HepG2 (cell line): ENCODE measurements around the gene AFF1. TPM values are rescaled to one million over a fixed set of nuclear protein-coding genes. Genes with fewer than 3 reads are reported as not detected.

Experiments
- ATAC-seq: fragments of 200-7000 bp; cut with Tn5 transposase; 3 replicates; pipeline ENCODE4 v1.9.1; 2020; ENCODE audit warnings: mild to moderate bottlenecking, moderate library complexity
- BruUV-seq: library from RNA; stranded (reverse); fragments of 400-500 nt; replicated peaks from 2 replicates; lab custom pipeline; 2021; lab: Mats Ljungman, UMichigan
- CTCF ChIA-PET: fragments of 300-600 bp; formaldehyde crosslinking; extraction: SDS; loops from one replicate; lab custom pipeline; 2021; ENCODE audit warnings: low total read pairs, inconsistent platforms, low intra/inter-chr PET ratio; lab: Yijun Ruan, JAX
- POLR2A ChIA-PET: fragments of 350-600 bp; sonication (Branson Sonifier 250); formaldehyde crosslinking; loops from one replicate; lab custom pipeline; 2020; ENCODE audit warnings: antibody characterized with exemption, inconsistent platforms; lab: Yijun Ruan, JAX
- DNase-seq: peaks from one replicate; pipeline ENCODE4 v3.0.0-alpha.2; 2015; ENCODE audit warnings: low spot score
- FAIRE-seq: peaks from 3 replicates; lab custom pipeline; 2011; peaks lifted over from hg19 to GRCh38; lab: Jason Lieb, UNC
- H2AFZ ChIP-seq: one replicate; pipeline ENCODE4 v1.6.1; 2011; ENCODE audit warnings: low read length, inconsistent platforms
- H3K27ac ChIP-seq: fragments of 300-600 bp; 3 replicates; pipeline ENCODE4 v1.8.0; 2011; ENCODE audit warnings: mixed run types, mild to moderate bottlenecking, mixed read lengths, low read length, inconsistent platforms; ENCODE audit not compliant: insufficient read depth; ENCODE audit errors: extremely low read length
- H3K27me3 ChIP-seq, 2 experiments: fragments of 200-600 bp in 1 of 2; 2 replicates in 1 of 2; 3 replicates in 1 of 2; pipeline versions ENCODE4 v1.6.0 to v1.8.0; 2011; ENCODE audit warnings: low read length in 2 of 2, mild to moderate bottlenecking in 2 of 2, moderate library complexity in 2 of 2, inconsistent platforms in 1 of 2; ENCODE audit not compliant: insufficient read depth in 2 of 2, control insufficient read depth in 1 of 2
- H3K36me3 ChIP-seq, 2 experiments: fragments of 200-600 bp in 1 of 2; replicated peaks in 1 of 2; 2 replicates in 1 of 2; 3 replicates in 1 of 2; pipeline versions ENCODE4 v1.5.1 to v1.8.0; 2011; ENCODE audit warnings: low read length in 2 of 2, inconsistent platforms in 1 of 2; ENCODE audit not compliant: insufficient read depth in 2 of 2, control insufficient read depth in 1 of 2
- H3K4me1 ChIP-seq: 2 replicates; pipeline ENCODE4 v1.5.1; 2012; ENCODE audit warnings: low read length, inconsistent platforms; ENCODE audit not compliant: insufficient read depth
- H3K4me2 ChIP-seq: 2 replicates; pipeline ENCODE4 v1.6.0; 2011; ENCODE audit warnings: low read depth, low read length, inconsistent platforms
- H3K4me3 ChIP-seq, 3 experiments: fragments of 200-600 bp in 1 of 3; sonication (generic), shearing (Covaris generic) in 1 of 3; replicated peaks in 1 of 3; 2 replicates each; pipeline ENCODE4 v1.5.1; 2011 to 2016; ENCODE audit warnings: low read length in 3 of 3, inconsistent platforms in 2 of 3, low read depth in 2 of 3, mild to moderate bottlenecking in 2 of 3, control low read depth in 1 of 3, mixed read lengths in 1 of 3; ENCODE audit not compliant: insufficient read depth in 1 of 3
- H3K79me2 ChIP-seq: one replicate; pipeline ENCODE4 v1.6.1; 2011; ENCODE audit warnings: low read length, inconsistent platforms; ENCODE audit not compliant: insufficient read depth
- H3K9ac ChIP-seq: 2 replicates; pipeline ENCODE4 v1.6.0; 2011; ENCODE audit warnings: mild to moderate bottlenecking, low read depth, low read length, inconsistent platforms; ENCODE audit not compliant: insufficient read depth
- H3K9me3 ChIP-seq: 2 replicates; pipeline ENCODE4 v1.5.1; 2012; ENCODE audit warnings: mild to moderate bottlenecking, low read length
- H4K20me1 ChIP-seq: 2 replicates; pipeline ENCODE4 v1.6.0; 2011; ENCODE audit warnings: inconsistent platforms, mild to moderate bottlenecking, low read length, moderate library complexity; ENCODE audit not compliant: insufficient read depth
- ATF3 ChIP-seq: sonication (generic); formaldehyde crosslinking; IDR thresholded peaks from 2 replicates; pipeline ENCODE4 v1.4.0; 2020; ENCODE audit warnings: missing genetic modification reagents
- CREB1 ChIP-seq, 2 experiments: fragments of 450-650 bp in 1 of 2; IDR thresholded peaks; 2 replicates each; pipeline ENCODE4 v1.6.1; 2016 to 2017; ENCODE audit warnings: control low read depth in 1 of 2, mild to moderate bottlenecking in 1 of 2, missing compliant biosample characterization in 1 of 2, missing genetic modification characterization in 1 of 2
- CSRNP2 ChIP-seq: sonication (generic); formaldehyde crosslinking; conservative IDR thresholded peaks from 2 replicates; pipeline ENCODE4 v1.8.0; 2022; ENCODE audit warnings: low read depth, missing genetic modification reagents
- ERF ChIP-seq: IDR thresholded peaks from 2 replicates; pipeline ENCODE4 v1.6.1; 2018; ENCODE audit warnings: missing biosample characterization, missing genetic modification reagents
- EZH2 ChIP-seq: conservative IDR thresholded peaks from 2 replicates; pipeline ENCODE4 v1.6.1; 2012; ENCODE audit warnings: mild to moderate bottlenecking, low read depth, low read length, moderate library complexity
- PCBP2 ChIP-seq: fragments of 200-400 bp; formaldehyde crosslinking; optimal IDR thresholded peaks from 2 replicates; pipeline ENCODE3; 2018; ENCODE audit warnings: low read length, low read depth; ENCODE audit not compliant: poor library complexity, severe bottlenecking
- STAG1 ChIP-seq: sonication (generic); formaldehyde crosslinking; IDR thresholded peaks from 2 replicates; pipeline ENCODE4 v1.4.0; 2020; ENCODE audit warnings: missing genetic modification reagents
- TAF15 ChIP-seq: fragments of 200-400 bp; formaldehyde crosslinking; IDR thresholded peaks from one replicate; pipeline ENCODE4 v1.6.1; 2018; ENCODE audit warnings: mild to moderate bottlenecking, low read depth, low read length; ENCODE audit not compliant: poor library complexity, severe bottlenecking
- TCF12 ChIP-seq, 2 experiments: fragments of 450-650 bp in 1 of 2; sonication (generic) in 1 of 2; formaldehyde crosslinking in 1 of 2; IDR thresholded peaks; 2 replicates each; pipeline versions ENCODE4 v1.6.1 to v1.8.0; 2017 to 2022; ENCODE audit warnings: antibody characterized with exemption in 1 of 2, mild to moderate bottlenecking in 1 of 2, missing genetic modification reagents in 1 of 2, moderate library complexity in 1 of 2
- ZNF580 ChIP-seq: IDR thresholded peaks from 2 replicates; pipeline ENCODE4 v1.6.1; 2016; ENCODE audit warnings: low read depth, borderline replicate concordance
- ZNF720 ChIP-seq: sonication (generic); formaldehyde crosslinking; IDR thresholded peaks from 2 replicates; pipeline ENCODE4 v1.4.0; 2020; ENCODE audit warnings: missing genetic modification reagents
- WGBS: methylation state at CpG from one replicate; pipeline ENCODE4 v1.1.6; 2017; ENCODE audit warnings: low lambda C conversion rate; 5-methylcytosine and 5-hydroxymethylcytosine counted together
- in situ Hi-C: cut with HindIII; loops from 2 replicates; pipeline ENCODE4 v1.10.0; 2017; ENCODE audit warnings: low pct_unique_long_range_greater_than_20kb; ENCODE audit not compliant: extremely low pct_ligation_motif_present
- intact Hi-C: fragments of 100-400 bp; cut with micrococcal nuclease; formaldehyde crosslinking; loops from one replicate; pipeline ENCODE4 v1.10.0; 2022; ENCODE audit not compliant: unreplicated experiment
- polyA plus RNA-seq, 8 experiments: library from polyadenylated mRNA; depleted of rRNA in 3 of 8; stranded (reverse) in 7 of 8; unstranded in 1 of 8; fragments of >200 nt; fragmentation: Illumina TruSeq in 4 of 8; extraction: Trizol in 4 of 8; gene quantifications; 2 replicates each; pipeline versions ENCODE4 v1.2.1 to v1.2.3, GENCODE V29; 2011 to 2016; ENCODE audit warnings: low read depth in 4 of 8, missing spikeins in 1 of 8, mixed read lengths in 1 of 8; ENCODE audit not compliant: insufficient read depth in 1 of 8
- total RNA-seq, 5 experiments: library from RNA; depleted of rRNA; stranded (reverse); fragments of >200 nt; fragmentation: Illumina TruSeq; extraction: Trizol; gene quantifications; 2 replicates each; pipeline ENCODE4 v1.2.3, GENCODE V29; 2016; ENCODE audit warnings: low read depth in 1 of 5
- TF ChIP-seq, protein P1 (sequence below): sonication (generic); formaldehyde crosslinking; conservative IDR thresholded peaks from 2 replicates; pipeline ENCODE4 v1.4.0; 2020; ENCODE audit warnings: missing genetic modification reagents
- TF ChIP-seq, protein P2 (sequence below): sonication (generic); formaldehyde crosslinking; IDR thresholded peaks from 2 replicates; pipeline ENCODE4 v1.4.0; 2020; ENCODE audit warnings: low read depth, mild to moderate bottlenecking, missing genetic modification reagents
- TF ChIP-seq, protein P3 (sequence below): IDR thresholded peaks from 2 replicates; pipeline ENCODE4 v1.6.1; 2016; ENCODE audit warnings: mild to moderate bottlenecking, missing biosample characterization, missing genetic modification reagents

Gene AFF1
- total and polyA plus RNA-seq, 2 of the 13 experiments (the other 11 are each of a cell fraction or from before 2014, with no cell fraction given), result 15.5 to 15.9 TPM

GRCh38 chr4:86910369-86910768 is 24.4 kb upstream of the AFF1 start:
- no peaks in the 10 kb centered on the region for H3K79me2 ChIP-seq
- FAIRE-seq, result no peak
- in situ Hi-C loops, result no loop called here

DNA sequence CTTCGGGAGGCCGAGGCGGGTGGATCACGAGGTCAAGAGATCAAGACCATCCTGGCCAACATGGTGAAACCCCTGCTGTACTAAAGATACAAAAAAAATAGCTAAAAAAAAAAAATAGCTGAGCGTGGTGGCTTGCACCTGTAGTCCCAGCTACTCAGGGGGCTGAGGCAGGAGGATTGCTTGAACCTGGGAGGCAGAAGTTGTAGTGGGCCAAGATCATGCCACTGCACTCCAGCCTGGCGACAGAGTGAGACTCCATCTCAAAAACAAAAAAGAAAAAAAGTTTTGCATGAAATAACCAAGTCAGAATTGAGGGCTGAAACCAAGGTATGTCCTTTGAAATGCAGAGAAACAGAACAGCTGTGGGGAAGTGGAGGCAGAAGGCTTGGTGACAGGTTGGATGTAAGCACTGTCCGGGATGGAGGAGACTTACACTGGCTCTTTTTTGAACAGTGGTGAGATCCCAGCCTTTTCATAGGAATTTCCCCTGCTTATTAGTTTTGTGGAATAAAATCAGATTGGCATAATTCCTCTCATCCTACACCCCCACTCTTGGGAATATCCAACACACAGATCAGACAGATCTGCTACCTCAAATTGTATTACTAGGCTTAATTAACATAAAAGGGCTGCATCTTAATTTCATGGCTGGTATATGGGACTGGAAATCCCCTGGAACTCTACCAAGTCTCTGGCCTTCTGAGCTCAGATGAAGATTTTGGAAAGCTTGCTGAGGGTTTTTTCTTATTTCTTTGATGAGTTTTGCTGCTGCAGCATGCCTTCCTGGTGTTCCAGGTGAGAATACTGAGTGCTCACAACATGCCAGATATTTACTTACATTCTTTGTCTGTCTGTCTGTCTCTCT is 23.8 kb upstream of the AFF1 start:
- CTCF ChIA-PET, result no interaction called here
- FAIRE-seq, result no peak
- TF ChIP-seq, protein P1, sequence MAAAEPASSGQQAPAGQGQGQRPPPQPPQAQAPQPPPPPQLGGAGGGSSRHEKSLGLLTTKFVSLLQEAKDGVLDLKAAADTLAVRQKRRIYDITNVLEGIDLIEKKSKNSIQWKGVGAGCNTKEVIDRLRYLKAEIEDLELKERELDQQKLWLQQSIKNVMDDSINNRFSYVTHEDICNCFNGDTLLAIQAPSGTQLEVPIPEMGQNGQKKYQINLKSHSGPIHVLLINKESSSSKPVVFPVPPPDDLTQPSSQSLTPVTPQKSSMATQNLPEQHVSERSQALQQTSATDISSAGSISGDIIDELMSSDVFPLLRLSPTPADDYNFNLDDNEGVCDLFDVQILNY (CRISPR knock-in tag), result no peak
- TF ChIP-seq TCF12 (IDR thresholded peaks at IDR 0.05), result no peak
- no peak for TF ChIP-seq TCF12 (CRISPR knock-in tag; IDR thresholded peaks at IDR 0.05)
- TF ChIP-seq CSRNP2 (CRISPR knock-in tag), result no peak
- TF ChIP-seq, protein P2, sequence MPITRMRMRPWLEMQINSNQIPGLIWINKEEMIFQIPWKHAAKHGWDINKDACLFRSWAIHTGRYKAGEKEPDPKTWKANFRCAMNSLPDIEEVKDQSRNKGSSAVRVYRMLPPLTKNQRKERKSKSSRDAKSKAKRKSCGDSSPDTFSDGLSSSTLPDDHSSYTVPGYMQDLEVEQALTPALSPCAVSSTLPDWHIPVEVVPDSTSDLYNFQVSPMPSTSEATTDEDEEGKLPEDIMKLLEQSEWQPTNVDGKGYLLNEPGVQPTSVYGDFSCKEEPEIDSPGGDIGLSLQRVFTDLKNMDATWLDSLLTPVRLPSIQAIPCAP (CRISPR knock-in tag), result no peak
- no peak for TF ChIP-seq ZNF720 (CRISPR knock-in tag)
- TF ChIP-seq, protein P3, sequence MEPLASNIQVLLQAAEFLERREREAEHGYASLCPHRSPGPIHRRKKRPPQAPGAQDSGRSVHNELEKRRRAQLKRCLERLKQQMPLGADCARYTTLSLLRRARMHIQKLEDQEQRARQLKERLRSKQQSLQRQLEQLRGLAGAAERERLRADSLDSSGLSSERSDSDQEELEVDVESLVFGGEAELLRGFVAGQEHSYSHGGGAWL (CRISPR knock-in tag), result no peak
- TF ChIP-seq EZH2, result no peak
- TF ChIP-seq STAG1 (CRISPR knock-in tag), result no peak
- TF ChIP-seq ZNF580 (CRISPR knock-in tag), result no peak
- no peak for TF ChIP-seq ATF3 (CRISPR knock-in tag)
- TF ChIP-seq PCBP2, result no peak

More at GRCh38 chr4:86910369-86910768, 24.4 kb upstream of the AFF1 start:
- intact Hi-C loops, result no loop called here
- Histone ChIP-seq H3K9ac (no peak overlapping the region), H3K9me3 (no peaks in the 10 kb centered on the region), H3K27ac (no peak overlapping the region), H3K4me2 (no peak overlapping the region), H3K36me3 (no peaks in the 10 kb centered on the region), H3K4me3 (no peak overlapping the region), H4K20me1 (no peaks in the 10 kb centered on the region), H3K4me1 (no peaks in the 10 kb centered on the region), H3K27me3 (no peaks in the 10 kb centered on the region), H2AFZ (no peak overlapping the region)
- POLR2A ChIA-PET, result no interaction called here
- ATAC-seq (no peak), DNase-seq (no peak)
- CTCF ChIA-PET, result no interaction called here
- TF ChIP-seq ERF (CRISPR knock-in tag) (no peak), TAF15 (no peak), CREB1 (IDR thresholded peaks at IDR 0.05) (no peak), CREB1 (CRISPR knock-in tag; IDR thresholded peaks at IDR 0.05) (no peak)
- 93% methylated on average over 5 of the region's 5 CpGs for WGBS
- BruUV-seq, result no TSS peak

More for the DNA sequence above, 23.8 kb upstream of the AFF1 start:
- Histone ChIP-seq H3K27me3 (no peaks in the 10 kb centered on the region), H3K9ac (no peak overlapping the region), H3K4me1 (no peaks in the 10 kb centered on the region), H2AFZ (no peak overlapping the region), H3K27ac (no peak overlapping the region), H3K79me2 (no peaks in the 10 kb centered on the region), H3K4me2 (no peak overlapping the region), H3K4me3 (no peak overlapping the region), H3K36me3 (no peaks in the 10 kb centered on the region), H3K9me3 (no peaks in the 10 kb centered on the region), H4K20me1 (no peaks in the 10 kb centered on the region)
- ATAC-seq, result no peak
- POLR2A ChIA-PET, result no interaction called here
- intact Hi-C loops (no loop called here), in situ Hi-C loops (no loop called here)
- 84% methylated on average over 7 of the region's 7 CpGs for WGBS
- no peak for DNase-seq
- no TSS peak for BruUV-seq
